Right lobe of liver (tissue), 6 donors: Measurements from ENCODE around the gene TFF1. TPM values are rescaled to one million over a fixed set of nuclear protein-coding genes. Genes with fewer than 3 reads are reported as not detected.

Experiments
- ATAC-seq, 4 donors: fragments of 200-7000 bp; cut with Tn5 transposase; one replicate each; pipeline ENCODE4 v1.9.1; 2020; ENCODE audit warnings: mild to moderate bottlenecking in 4 of 4, moderate library complexity in 4 of 4
- DNase-seq, 3 donors: peaks; one replicate each; pipeline ENCODE4 v3.0.0-alpha.2; 2020
- H3K27ac ChIP-seq, 3 donors: fragments of 200-600 bp; one replicate each; pipeline ENCODE4 v1.8.0; 2022
- H3K27me3 ChIP-seq, 2 donors: fragments of 200-600 bp; one replicate each; pipeline ENCODE4 v1.8.0; 2022
- H3K36me3 ChIP-seq, 4 donors: fragments of 200-600 bp; sonication (generic) in 1 of 4; one replicate each; pipeline versions ENCODE4 v1.5.1 to v1.8.0; 2017 to 2022; ENCODE audit warnings: control low read depth in 1 of 4
- H3K4me1 ChIP-seq, 4 donors: fragments of 200-600 bp; sonication (generic) in 1 of 4; one replicate each; pipeline versions ENCODE4 v1.5.1 to v1.8.0; 2017 to 2022; ENCODE audit warnings: control low read depth in 1 of 4
- H3K4me3 ChIP-seq, 3 donors: fragments of 200-600 bp; one replicate each; pipeline ENCODE4 v1.8.0; 2022
- H3K9me3 ChIP-seq, 4 donors: fragments of 200-600 bp; sonication (generic) in 1 of 4; one replicate each; pipeline versions ENCODE4 v1.5.1 to v1.8.0; 2017 to 2022; ENCODE audit warnings: control low read depth in 1 of 4
- POLR2A ChIP-seq: fragments of 450-650 bp; IDR thresholded peaks from one replicate; pipeline ENCODE4 v1.6.1; 2017; ENCODE audit warnings: antibody characterized with exemption, mild to moderate bottlenecking
- WGBS: methylation state at CpG from one replicate; pipeline ENCODE4 v1.1.6; 2018; ENCODE audit warnings: low coverage, low lambda C conversion rate; ENCODE audit not compliant: insufficient coverage; ENCODE audit errors: missing lambda C conversion rate; 5-methylcytosine and 5-hydroxymethylcytosine counted together
- intact Hi-C, 2 donors: fragments of 100-400 bp; cut with DNase I; formaldehyde crosslinking; loops; one replicate each; pipeline versions ENCODE4 v1.11.2 to v1.14.1; 2022
- total RNA-seq, 6 experiments: library from RNA; depleted of rRNA in 2 of 6; stranded (reverse); fragments of >200 nt in 2 of 6; fragmentation: NEBNext Ultra II Directional in 3 of 6; extraction: Animal tissue kit (Norgen Biotek cat#: 25700) in 3 of 6; gene quantifications; one replicate each; pipeline versions ENCODE4 v1.1.0 to v1.2.4, GENCODE V29; 2016 to 2023
- TF ChIP-seq, protein P1 (sequence below), 4 donors: fragments of 200-600 bp in 3 of 4; fragments of 450-650 bp in 1 of 4; IDR thresholded peaks; one replicate each; pipeline versions ENCODE4 v1.5.1 to v1.8.0; 2016 to 2022; ENCODE audit warnings: antibody characterized with exemption in 4 of 4, mild to moderate bottlenecking in 2 of 4
- donor health status: DM: no; HTN: yes; CAD: no.
- donor health status: DM: no; HTN: no; CAD: no.
- donor health status: DM: no; HTN: no; CAD: no.
- donor health status: DM: no; HTN: yes; CAD: no.
- donor health status: DM: no; HTN: yes; CAD: no.

TFF1 gene
- total RNA-seq, 6 experiments from 2014 or later, result not detected

DNA sequence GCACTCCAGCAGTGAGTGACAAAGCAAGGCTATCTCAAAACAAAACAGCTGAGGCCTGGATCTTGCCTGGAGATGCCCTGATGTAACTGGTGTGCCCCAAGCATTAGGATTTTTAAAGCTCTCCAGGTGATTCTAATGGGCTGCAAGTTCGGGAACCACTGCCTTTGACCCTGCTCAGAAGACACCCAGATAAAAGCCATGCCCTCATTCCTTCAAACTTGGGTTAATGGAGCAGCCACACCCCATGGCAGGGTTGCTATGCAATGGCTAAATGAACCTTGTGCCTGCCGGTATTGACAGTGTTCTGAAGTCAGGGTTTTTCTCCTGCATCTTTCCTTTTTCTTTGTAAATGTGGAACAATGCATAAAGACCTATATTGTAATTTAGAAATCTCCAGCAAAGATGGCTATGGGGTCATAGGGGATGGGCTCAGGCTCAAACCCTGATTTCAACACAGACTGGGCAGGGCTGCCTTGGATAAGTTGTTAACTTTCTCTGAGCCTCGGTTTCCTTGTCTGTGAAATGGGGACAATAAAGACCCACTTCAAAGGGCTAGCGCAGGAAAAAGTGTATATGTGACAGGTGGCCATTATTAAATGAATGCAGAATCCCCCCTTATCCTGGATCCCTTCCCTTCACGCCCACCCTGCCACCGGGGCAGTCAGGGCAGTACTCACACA is 51.6 kb downstream of the TFF1 start:
- TF ChIP-seq, protein P1, sequence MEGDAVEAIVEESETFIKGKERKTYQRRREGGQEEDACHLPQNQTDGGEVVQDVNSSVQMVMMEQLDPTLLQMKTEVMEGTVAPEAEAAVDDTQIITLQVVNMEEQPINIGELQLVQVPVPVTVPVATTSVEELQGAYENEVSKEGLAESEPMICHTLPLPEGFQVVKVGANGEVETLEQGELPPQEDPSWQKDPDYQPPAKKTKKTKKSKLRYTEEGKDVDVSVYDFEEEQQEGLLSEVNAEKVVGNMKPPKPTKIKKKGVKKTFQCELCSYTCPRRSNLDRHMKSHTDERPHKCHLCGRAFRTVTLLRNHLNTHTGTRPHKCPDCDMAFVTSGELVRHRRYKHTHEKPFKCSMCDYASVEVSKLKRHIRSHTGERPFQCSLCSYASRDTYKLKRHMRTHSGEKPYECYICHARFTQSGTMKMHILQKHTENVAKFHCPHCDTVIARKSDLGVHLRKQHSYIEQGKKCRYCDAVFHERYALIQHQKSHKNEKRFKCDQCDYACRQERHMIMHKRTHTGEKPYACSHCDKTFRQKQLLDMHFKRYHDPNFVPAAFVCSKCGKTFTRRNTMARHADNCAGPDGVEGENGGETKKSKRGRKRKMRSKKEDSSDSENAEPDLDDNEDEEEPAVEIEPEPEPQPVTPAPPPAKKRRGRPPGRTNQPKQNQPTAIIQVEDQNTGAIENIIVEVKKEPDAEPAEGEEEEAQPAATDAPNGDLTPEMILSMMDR (IDR thresholded peaks at IDR 0.05), result no peak
- TF ChIP-seq POLR2A, result no peak
- DNase-seq (no peak), ATAC-seq (no peak)
- Histone ChIP-seq H3K36me3 (no peaks in the 10 kb centered on the region), H3K27ac (no peak overlapping the region), H3K9me3 (no peaks in the 10 kb centered on the region), H3K4me3 (no peak overlapping the region), H3K4me1 (no peaks in the 10 kb centered on the region), H3K27me3 (no peaks in the 10 kb centered on the region)
- intact Hi-C loops, result no loop called here
- 58% methylated on average over 4 of the region's 6 CpGs for WGBS

DNA sequence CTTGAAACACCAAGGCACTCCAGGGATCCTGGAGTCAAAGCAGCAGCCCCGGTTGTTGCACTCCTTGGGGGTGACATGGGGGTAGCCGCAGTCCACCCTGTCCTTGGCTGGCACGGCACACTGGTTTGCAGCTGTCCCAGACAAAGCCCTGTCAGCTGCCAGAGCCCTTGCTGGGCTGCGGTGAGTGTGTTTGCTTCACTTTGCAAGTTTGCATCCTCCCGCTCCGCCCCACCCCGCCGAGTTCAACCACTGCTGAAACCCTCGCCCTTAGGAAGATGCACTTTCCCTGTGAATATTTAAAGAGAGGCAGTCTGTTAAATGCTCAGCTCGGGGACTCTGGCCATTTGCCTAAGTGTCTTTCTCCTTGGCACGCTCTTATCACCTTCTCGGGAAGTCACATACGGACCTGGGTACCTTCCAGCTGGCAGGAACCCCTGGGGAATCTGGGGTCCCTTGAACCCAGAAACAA is 52.8 kb downstream of the TFF1 start:
- H3K36me3 ChIP-seq, result no peaks in the 10 kb centered on the region
- H3K4me1 ChIP-seq, result no peaks in the 10 kb centered on the region
- peaks cover 0 to 4% of the 10 kb centered on the region in 2 donors for H3K27me3 ChIP-seq
- no peak overlapping the region for H3K27ac ChIP-seq
- no peaks in the 10 kb centered on the region for H3K9me3 ChIP-seq
- 42% methylated on average over 10 of the region's 13 CpGs for WGBS
- TF ChIP-seq, protein P1 (IDR thresholded peaks at IDR 0.05), result no peak
- no peak for TF ChIP-seq POLR2A
- DNase-seq, result no peak
- intact Hi-C loops, result no loop called here
- no peak overlapping the region for H3K4me3 ChIP-seq
- ATAC-seq, result peak; percentile 22 to 35 (median 28)

DNA sequence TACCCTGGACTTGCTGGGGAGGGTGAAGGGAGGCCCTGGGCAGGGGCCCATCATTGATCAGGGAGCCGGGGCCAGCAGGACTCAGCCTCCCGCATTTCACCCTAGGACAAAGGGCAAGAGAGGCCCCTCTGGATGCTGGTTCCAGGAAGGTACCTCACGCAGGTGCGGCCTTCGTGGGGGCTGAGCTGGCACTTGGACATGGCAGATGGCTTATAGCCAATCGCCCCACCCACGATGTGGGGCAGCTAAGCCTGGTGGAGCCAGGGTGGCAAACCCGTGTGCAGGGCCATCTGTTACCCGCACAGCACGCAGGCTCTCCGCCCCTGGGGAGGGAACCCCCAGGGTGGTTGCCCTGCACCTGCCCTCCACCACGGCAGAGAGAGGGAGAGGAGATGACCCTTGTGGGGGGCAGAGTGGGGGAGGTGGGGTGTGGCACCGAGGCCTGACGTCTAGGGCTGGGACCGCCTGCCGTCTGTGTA is 53.7 kb downstream of the TFF1 start:
- Histone ChIP-seq H3K36me3 (no peaks in the 10 kb centered on the region), H3K27ac (no peak overlapping the region), H3K4me1 (no peaks in the 10 kb centered on the region), H3K9me3 (no peaks in the 10 kb centered on the region), H3K27me3 (peaks cover 0 to 9% of the 10 kb centered on the region in 2 donors), H3K4me3 (no peak overlapping the region)
- 64% methylated on average over 5 of the region's 16 CpGs for WGBS
- no peak for ATAC-seq
- TF ChIP-seq, protein P1 (IDR thresholded peaks at IDR 0.05), result no peak
- TF ChIP-seq POLR2A, result no peak
- no peak for DNase-seq
- intact Hi-C loops, result no loop called here

Other genes starting within 250 kb of the TFF1 start
- gene ABCG1, start 147.4 kb downstream of the TFF1 start, total RNA-seq, result 1 to 10 TPM; 3.3 to 9.8 (median 4.8) TPM
- gene TFF3, start 51.1 kb downstream of the TFF1 start, total RNA-seq, result 1 to 10 TPM in 5 of 6 experiments, under 1 TPM in 1; 0.88 to 6.8 (median 2.5) TPM
- gene TFF2, start 15.5 kb downstream of the TFF1 start, total RNA-seq, result under 1 TPM in 4 of 6 experiments, not detected in 2; 0.29 to 0.61 (median 0.49) TPM
- under 1 TPM; 0.22 to 0.97 (median 0.71) TPM for gene TMPRSS3, start 29.5 kb upstream of the TFF1 start, total RNA-seq
- under 1 TPM; 0.12 to 0.50 (median 0.15) TPM for gene UBASH3A, start 37.4 kb upstream of the TFF1 start, total RNA-seq
- under 1 TPM in 5 of 6 experiments, not detected in 1; 0.18 to 0.55 (median 0.22) TPM for gene RSPH1, start 129.7 kb upstream of the TFF1 start, total RNA-seq
- 10 to 100 TPM in 1 of 6 experiments, 1 to 10 TPM in 5; 2.5 to 10.8 (median 6.2) TPM for gene SLC37A1, start 147.3 kb upstream of the TFF1 start, total RNA-seq